K562 (cell line): ENCODE data around the gene TTC9C. TPM values are rescaled to one million over a fixed set of nuclear protein-coding genes. Genes with fewer than 3 reads are reported as not detected.

Experiments
- ARID4B ChIP-seq: sonication (generic); formaldehyde crosslinking; IDR thresholded peaks from 2 replicates; pipeline ENCODE4 v1.8.0; 2022; ENCODE audit warnings: mild to moderate bottlenecking, missing genetic modification reagents
- CBX5 ChIP-seq: IDR thresholded peaks from 2 replicates; pipeline ENCODE4 v1.6.1; 2014; ENCODE audit warnings: low read depth, borderline replicate concordance
- CHD1 ChIP-seq: fragments of 200-600 bp; sonication (generic); IDR thresholded peaks from one replicate; pipeline ENCODE4 v1.6.1; 2012; ENCODE audit warnings: mild to moderate bottlenecking, moderate library complexity, low read length, inconsistent platforms
- CREB5 ChIP-seq: fragments of 250-450 bp; sonication (Bioruptor Pico); IDR thresholded peaks from 2 replicates; pipeline ENCODE4 v1.5.0; 2020; ENCODE audit warnings: mild to moderate bottlenecking
- FOXA1 ChIP-seq: fragments of 450-650 bp; IDR thresholded peaks from 2 replicates; pipeline ENCODE4 v1.6.1; 2016; ENCODE audit warnings: mild to moderate bottlenecking, borderline replicate concordance
- MLLT1 ChIP-seq, 2 experiments: fragments of 450-650 bp; IDR thresholded peaks; 2 replicates each; pipeline ENCODE4 v1.6.1; 2016
- PRMT5 ChIP-seq: sonication (generic); formaldehyde crosslinking; IDR thresholded peaks from 2 replicates; pipeline ENCODE4 v1.5.0; 2020; ENCODE audit warnings: missing genetic modification reagents
- SNIP1 ChIP-seq: fragments of 450-650 bp; IDR thresholded peaks from 2 replicates; pipeline ENCODE4 v1.7.1; 2017; ENCODE audit warnings: low read depth, mild to moderate bottlenecking
- SRSF9 ChIP-seq: fragments of 200-400 bp; formaldehyde crosslinking; IDR thresholded peaks from 2 replicates; pipeline ENCODE4 v1.6.1; 2017; ENCODE audit warnings: low read depth, low read length, borderline replicate concordance
- STAT5B ChIP-seq: fragments of 250-450 bp; sonication (Bioruptor Pico); IDR thresholded peaks from 2 replicates; pipeline ENCODE4 v1.8.0; 2021; ENCODE audit warnings: mild to moderate bottlenecking, inconsistent platforms
- TAF7 ChIP-seq: fragments of 450-650 bp; IDR thresholded peaks from 2 replicates; pipeline ENCODE4 v1.6.1; 2016; ENCODE audit warnings: missing genetic modification characterization, missing compliant biosample characterization
- TRIM28 ChIP-seq: fragments of 450-650 bp; IDR thresholded peaks from 2 replicates; pipeline ENCODE4 v1.6.1; 2017
- ZBTB11 ChIP-seq, 3 experiments: fragments of 200-800 bp in 1 of 3; fragments of 250-450 bp in 1 of 3; fragments of 450-650 bp in 1 of 3; sonication (Bioruptor Pico) in 1 of 3; sonication (Bioruptor generic) in 1 of 3; formaldehyde crosslinking in 1 of 3; IDR thresholded peaks; 2 replicates each; pipeline versions ENCODE4 v1.6.1 to v1.8.0; 2016 to 2022; ENCODE audit warnings: mild to moderate bottlenecking in 2 of 3, missing genetic modification characterization in 2 of 3, missing compliant biosample characterization in 1 of 3, moderate library complexity in 1 of 3
- ZC3H8 ChIP-seq: fragments of 450-650 bp; IDR thresholded peaks from 2 replicates; pipeline ENCODE4 v1.6.1; 2017
- ZNF146 ChIP-seq: IDR thresholded peaks from one replicate; pipeline ENCODE4 v1.6.1; 2018; ENCODE audit warnings: missing compliant biosample characterization; ENCODE audit not compliant: unreplicated experiment
- ZNF354B ChIP-seq: fragments of 250-450 bp; sonication (Bioruptor Pico); IDR thresholded peaks from 2 replicates; pipeline ENCODE4 v1.4.0; 2020
- ZNF76 ChIP-seq: fragments of 250-450 bp; sonication (Bioruptor Pico); IDR thresholded peaks from 2 replicates; pipeline ENCODE4 v1.4.0; 2020; ENCODE audit warnings: mild to moderate bottlenecking, moderate library complexity, borderline replicate concordance
- polyA plus RNA-seq, 8 experiments: library from polyadenylated mRNA; depleted of rRNA in 4 of 8; stranded (reverse) in 5 of 8; unstranded in 3 of 8; fragments of >200 nt; fragmentation: Nextera tagmentation in 2 of 8; fragmentation: Illumina TruSeq in 1 of 8; extraction: Ambion mirVana in 2 of 8; extraction: Trizol in 1 of 8; gene quantifications; 2 replicates each; pipeline versions ENCODE4 v1.2.1 to v1.2.3, GENCODE V29; 2011 to 2014; ENCODE audit warnings: inconsistent platforms in 1 of 8, missing spikeins in 1 of 8
- total RNA-seq, 7 experiments: library from RNA; depleted of rRNA in 6 of 7; stranded (reverse); fragments of >200 nt in 6 of 7; fragmentation: Illumina TruSeq in 2 of 7; extraction: Trizol in 2 of 7; gene quantifications; 2 replicates each; pipeline versions ENCODE4 v1.2.1 to v1.2.3, GENCODE V29; 2011 to 2021; ENCODE audit warnings: low replicate concordance in 1 of 7

The TTC9C gene
- total and polyA plus RNA-seq, 9 of the 15 experiments (the other 6 are each of a cell fraction or from before 2014, with no cell fraction given) = 32.8 to 59.0 (median 37.1) TPM

GRCh38 chr11:62705880-62706849 lies 22.1 kb upstream of the TTC9C start (continued):
- TF ChIP-seq ZBTB11 (CRISPR knock-in tag; IDR thresholded peaks at IDR 0.05) (peak in 1 of 3 experiments; percentile 82; a peak in 2 of 6 replicates), TRIM28 (no peak), ZNF146 (no peak), ZC3H8 (no peak), CREB5 (CRISPR knock-in tag) (no peak), CBX5 (no peak), FOXA1 (no peak), STAT5B (CRISPR knock-in tag) (no peak), CHD1 (no peak), ZNF354B (CRISPR knock-in tag) (no peak), MLLT1 (IDR thresholded peaks at IDR 0.05) (no peak), SRSF9 (no peak), ARID4B (CRISPR knock-in tag) (peak; percentile 37), SNIP1 (no peak), PRMT5 (CRISPR knock-in tag) (no peak), TAF7 (tag) (no peak), ZNF76 (CRISPR knock-in tag) (no peak)
